Breast epithelium (tissue), 3 donors: ENCODE results near the gene COMMD1.

ENCODE experiments used
- POLR2A ChIP-seq: fragments of 450-650 bp; IDR thresholded peaks from one replicate; pipeline ENCODE4 v1.6.1; 2016; ENCODE audit warnings: antibody characterized with exemption, mild to moderate bottlenecking, moderate library complexity
- POLR2AphosphoS5 ChIP-seq, 3 donors: sonication (generic); formaldehyde crosslinking; IDR thresholded peaks; one replicate each; pipeline ENCODE4 v1.6.1; 2017; ENCODE audit warnings: antibody characterized with exemption in 3 of 3
- TF ChIP-seq, protein P1 (sequence below), 3 donors: fragments of 450-650 bp; IDR thresholded peaks; one replicate each; pipeline ENCODE4 v1.5.1; 2016 to 2017; ENCODE audit warnings: antibody characterized with exemption in 3 of 3, mild to moderate bottlenecking in 3 of 3, moderate library complexity in 3 of 3

DNA sequence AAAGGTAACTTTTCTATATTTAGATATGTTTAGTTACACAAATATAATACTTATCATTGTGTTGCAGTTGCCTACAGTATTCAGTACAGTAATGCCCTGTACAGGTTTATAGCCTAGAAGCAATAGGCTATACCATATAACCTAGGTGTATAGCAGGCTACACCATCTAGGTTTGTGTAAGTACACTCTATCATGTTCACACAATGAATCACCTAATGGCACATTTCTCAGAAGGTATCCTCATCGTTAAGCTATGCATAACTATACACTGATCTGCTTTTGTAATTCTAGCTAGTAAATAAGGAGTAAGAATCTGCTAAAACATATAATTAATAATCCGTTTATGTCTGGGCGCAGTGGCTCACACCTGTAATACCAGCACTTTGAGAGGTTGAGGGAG, 102.1 kb downstream of the COMMD1 start:
- TF ChIP-seq, protein P1, sequence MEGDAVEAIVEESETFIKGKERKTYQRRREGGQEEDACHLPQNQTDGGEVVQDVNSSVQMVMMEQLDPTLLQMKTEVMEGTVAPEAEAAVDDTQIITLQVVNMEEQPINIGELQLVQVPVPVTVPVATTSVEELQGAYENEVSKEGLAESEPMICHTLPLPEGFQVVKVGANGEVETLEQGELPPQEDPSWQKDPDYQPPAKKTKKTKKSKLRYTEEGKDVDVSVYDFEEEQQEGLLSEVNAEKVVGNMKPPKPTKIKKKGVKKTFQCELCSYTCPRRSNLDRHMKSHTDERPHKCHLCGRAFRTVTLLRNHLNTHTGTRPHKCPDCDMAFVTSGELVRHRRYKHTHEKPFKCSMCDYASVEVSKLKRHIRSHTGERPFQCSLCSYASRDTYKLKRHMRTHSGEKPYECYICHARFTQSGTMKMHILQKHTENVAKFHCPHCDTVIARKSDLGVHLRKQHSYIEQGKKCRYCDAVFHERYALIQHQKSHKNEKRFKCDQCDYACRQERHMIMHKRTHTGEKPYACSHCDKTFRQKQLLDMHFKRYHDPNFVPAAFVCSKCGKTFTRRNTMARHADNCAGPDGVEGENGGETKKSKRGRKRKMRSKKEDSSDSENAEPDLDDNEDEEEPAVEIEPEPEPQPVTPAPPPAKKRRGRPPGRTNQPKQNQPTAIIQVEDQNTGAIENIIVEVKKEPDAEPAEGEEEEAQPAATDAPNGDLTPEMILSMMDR (IDR thresholded peaks at IDR 0.05), result no peak
- TF ChIP-seq POLR2AphosphoS5 (IDR thresholded peaks at IDR 0.05), result no peak
- TF ChIP-seq POLR2A, result no peak
